Lower leg skin (tissue), 4 donors: ENCODE measurements around the gene PANK4. TPM values are rescaled to one million over a fixed set of nuclear protein-coding genes. Genes with fewer than 3 reads are reported as not detected.

Experiments
- DNase-seq, 2 donors: peaks; one replicate each; pipeline ENCODE4 v3.0.0-alpha.2; 2019; ENCODE audit warnings: low spot score in 2 of 2
- H3K4me3 ChIP-seq: fragments of 200-600 bp; sonication (generic); 2 replicates; pipeline ENCODE4 v1.5.1; 2017; ENCODE audit warnings: mild to moderate bottlenecking, low read depth; ENCODE audit not compliant: poor library complexity, severe bottlenecking
- CTCF ChIP-seq, 3 donors: fragments of 450-650 bp; IDR thresholded peaks; one replicate each; pipeline ENCODE4 v1.5.1; 2016; ENCODE audit warnings: antibody characterized with exemption in 3 of 3, mild to moderate bottlenecking in 3 of 3, moderate library complexity in 2 of 3
- POLR2A ChIP-seq, 2 donors: fragments of 450-650 bp; IDR thresholded peaks; one replicate each; pipeline ENCODE4 v1.6.1; 2016 to 2017; ENCODE audit warnings: antibody characterized with exemption in 2 of 2, mild to moderate bottlenecking in 1 of 2, moderate library complexity in 1 of 2
- WGBS, 2 donors: methylation state at CpG; one replicate each; pipeline ENCODE4 v1.1.5; 2018; 5-methylcytosine and 5-hydroxymethylcytosine counted together
- intact Hi-C: fragments of 100-400 bp; cut with DNase I; formaldehyde crosslinking; loops from one replicate; pipeline ENCODE4 v1.15.0; 2023; ENCODE audit warnings: low total_unique reads
- total RNA-seq, 4 donors: library from RNA; depleted of rRNA; stranded (reverse); fragments of >200 nt; gene quantifications; one replicate each; pipeline ENCODE4 v1.1.0, GENCODE V29; 2016

Gene PANK4
- total RNA-seq, 4 donors from 2014 or later = 26.8 to 34.7 (median 32.5) TPM

GRCh38 chr1:2528016-2528415 is 1.6 kb upstream of the PANK4 start:
- no peak for TF ChIP-seq POLR2A (IDR thresholded peaks at IDR 0.05)
- TF ChIP-seq CTCF (IDR thresholded peaks at IDR 0.05) = no peak
- intact Hi-C loops = no loop called here
- H3K4me3 ChIP-seq = no peak overlapping the region
- 44 to 47% methylated on average over 3 to 12 of the region's 12 CpGs for WGBS, 2 donors
- no peak for DNase-seq

- intact Hi-C loops = no loop called here
- no peak for TF ChIP-seq POLR2A (IDR thresholded peaks at IDR 0.05)
- no peak for TF ChIP-seq CTCF (IDR thresholded peaks at IDR 0.05)
- 38% methylated on average over 4 of the region's 4 CpGs; no CpG with 5 or more reads in 1 of the 2 donors for WGBS, 2 donors
- H3K4me3 ChIP-seq = no peak overlapping the region
- no peak for DNase-seq
Observed at GRCh38 chr1:2527556-2527860, 1.1 kb upstream of the PANK4 start.

- DNase-seq = no peak
- intact Hi-C loops = no loop called here
- no peak overlapping the region for H3K4me3 ChIP-seq
- TF ChIP-seq POLR2A (IDR thresholded peaks at IDR 0.05) (no peak), CTCF (IDR thresholded peaks at IDR 0.05) (no peak)
- WGBS, 2 donors = 24 to 26% methylated on average over 11 to 15 of the region's 20 CpGs
Observed at GRCh38 chr1:2526824-2527555, 594 bp upstream of the PANK4 start.

GRCh38 chr1:2525572-2525919 is 850 bp downstream of the PANK4 start:
- DNase-seq = no peak
- peak overlapping the region; percentile 84 for H3K4me3 ChIP-seq
- TF ChIP-seq POLR2A (IDR thresholded peaks at IDR 0.05) = no peak
- no peak for TF ChIP-seq CTCF (IDR thresholded peaks at IDR 0.05)
- intact Hi-C loops = no loop called here
- WGBS, 2 donors = 4 to 9% methylated on average over 11 to 17 of the region's 20 CpGs

- WGBS, 2 donors = 73 to 81% methylated on average over 10 of the region's 10 CpGs
- intact Hi-C loops = no loop called here
- no peak for DNase-seq
- no peak for TF ChIP-seq POLR2A (IDR thresholded peaks at IDR 0.05)
- TF ChIP-seq CTCF (IDR thresholded peaks at IDR 0.05) = no peak
- no peak overlapping the region for H3K4me3 ChIP-seq
Observed at GRCh38 chr1:2523891-2524609, 2.3 kb downstream of the PANK4 start.
